Globus pallidus (tissue), 1 donor: ENCODE data around the gene ADGRD1.
"Not testable (repeated sequence)": the region's sequence is repeated elsewhere in the genome, so short reads cannot be mapped to it uniquely, and the experiment has no call there.

Source experiments
- DNase-seq: peaks from one replicate; pipeline ENCODE4 v3.0.0-alpha.2; 2015; ENCODE audit warnings: low spot score

Gene ADGRD1

DNA sequence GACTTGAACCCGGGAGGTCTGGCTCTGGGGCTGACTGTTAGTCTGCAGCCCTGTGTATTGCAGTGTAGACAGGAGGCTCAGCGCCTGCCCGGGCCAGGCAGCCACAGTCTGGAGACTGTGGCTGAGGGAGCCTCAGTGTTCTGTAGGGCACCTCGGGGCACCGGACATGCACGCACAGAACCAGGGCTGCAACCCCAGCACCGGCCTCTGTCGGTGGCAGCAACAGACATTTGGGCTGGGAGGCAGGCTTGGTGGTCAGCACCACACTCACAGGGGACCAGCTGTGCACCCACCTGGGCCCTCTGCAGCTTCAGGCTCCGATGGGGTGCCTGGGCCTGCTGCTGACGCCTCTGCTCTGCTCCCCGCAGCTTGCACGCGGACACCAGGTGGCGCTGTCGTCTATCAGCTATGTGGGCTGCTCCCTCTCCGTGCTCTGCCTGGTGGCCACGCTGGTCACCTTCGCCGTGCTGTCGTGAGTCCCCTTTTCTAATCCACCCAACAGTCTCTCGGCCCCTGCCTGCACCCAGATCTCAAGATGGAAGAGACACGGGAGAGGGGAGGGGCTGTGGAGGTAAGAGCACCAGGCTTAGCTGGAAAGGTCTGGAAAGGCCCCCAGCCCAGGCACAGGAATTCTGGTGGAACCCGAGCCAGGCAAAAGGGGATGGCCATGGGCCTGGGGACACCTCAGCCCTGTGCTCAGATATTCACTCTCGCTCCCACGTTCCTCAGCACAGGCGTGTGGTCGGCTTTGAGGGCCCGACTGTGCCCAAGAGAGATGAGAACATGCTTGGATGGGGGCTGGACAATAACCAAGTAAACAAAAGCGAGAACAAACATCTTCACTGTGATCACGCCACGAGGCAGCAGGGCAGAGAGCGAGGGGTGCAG, 151.0 kb downstream of the ADGRD1 start:
- peak; percentile 66 for DNase-seq

DNA sequence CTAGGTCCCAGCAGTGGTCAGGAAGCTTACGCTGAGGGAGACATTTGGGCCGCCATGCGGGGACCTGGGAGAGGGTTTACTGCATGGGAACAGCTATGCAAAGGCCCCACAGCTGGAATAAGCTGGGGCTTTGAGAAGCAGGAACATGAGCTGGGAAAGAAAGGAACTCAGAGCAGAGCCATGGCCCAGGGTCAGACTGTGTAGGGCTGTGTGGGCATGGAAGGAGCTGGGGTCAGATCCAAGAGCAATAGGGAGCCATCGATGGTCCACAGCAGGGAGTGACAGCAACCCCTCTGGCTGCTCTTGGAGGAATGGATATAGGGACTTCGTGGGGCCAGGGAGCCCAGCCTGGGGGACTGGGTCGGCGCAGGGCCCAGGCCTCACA, 151.6 kb downstream of the ADGRD1 start:
- DNase-seq = no peak

DNA sequence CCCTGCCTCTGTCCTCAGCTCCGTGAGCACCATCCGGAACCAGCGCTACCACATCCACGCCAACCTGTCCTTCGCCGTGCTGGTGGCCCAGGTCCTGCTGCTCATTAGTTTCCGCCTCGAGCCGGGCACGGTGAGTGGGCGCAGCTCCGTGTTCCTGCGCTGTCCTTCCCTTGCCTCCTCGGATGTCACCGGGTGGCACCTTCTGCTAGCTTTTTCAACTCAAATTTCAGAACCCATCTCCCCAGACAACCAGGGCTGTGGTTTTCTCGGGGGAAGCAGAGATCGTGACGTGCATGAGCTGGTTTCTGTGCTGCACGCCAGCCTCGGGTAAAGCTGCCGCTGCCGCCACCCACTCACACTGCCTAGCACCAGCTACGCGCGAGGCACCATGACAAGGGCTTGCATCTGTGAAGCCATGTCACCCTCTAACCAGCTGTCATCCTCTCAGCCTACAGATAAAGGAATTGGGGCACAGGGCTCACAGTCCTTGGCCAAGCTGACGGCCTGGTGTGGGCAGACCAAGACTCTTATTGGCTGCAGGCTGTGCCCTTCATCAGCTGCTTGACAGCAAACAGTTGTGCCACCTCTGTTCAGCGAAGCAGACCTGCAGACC, 152.1 kb downstream of the ADGRD1 start:
- DNase-seq = no peak

DNA sequence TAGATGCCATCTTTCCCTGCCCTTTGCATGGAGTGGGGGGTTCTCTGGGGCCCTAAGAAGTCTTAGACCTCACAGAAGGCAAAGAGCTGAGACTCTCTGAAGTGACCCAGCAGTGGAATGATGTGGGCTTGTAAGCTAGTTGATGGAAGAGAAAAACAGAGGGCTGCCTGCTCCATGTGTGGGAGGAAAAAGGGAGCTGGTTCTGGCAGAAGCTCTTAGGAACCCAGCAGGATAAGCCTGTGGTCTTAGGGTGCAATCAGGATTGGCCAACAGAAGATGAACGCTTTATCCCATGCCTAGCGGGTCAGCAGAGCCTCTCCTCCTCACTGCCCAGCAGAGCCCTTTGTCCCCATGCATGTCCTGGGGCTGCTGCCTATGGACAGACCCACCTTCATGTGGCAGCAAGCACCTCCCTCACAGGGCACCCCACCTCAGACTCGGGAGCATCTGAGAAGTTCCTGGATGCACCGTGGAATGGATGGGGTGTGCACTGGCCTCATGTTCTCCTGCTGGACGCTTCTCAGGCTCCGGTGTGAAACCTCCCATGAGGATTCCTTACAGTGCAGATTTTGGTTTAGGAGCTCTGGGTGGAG, 152.7 kb downstream of the ADGRD1 start:
- no peak for DNase-seq

DNA sequence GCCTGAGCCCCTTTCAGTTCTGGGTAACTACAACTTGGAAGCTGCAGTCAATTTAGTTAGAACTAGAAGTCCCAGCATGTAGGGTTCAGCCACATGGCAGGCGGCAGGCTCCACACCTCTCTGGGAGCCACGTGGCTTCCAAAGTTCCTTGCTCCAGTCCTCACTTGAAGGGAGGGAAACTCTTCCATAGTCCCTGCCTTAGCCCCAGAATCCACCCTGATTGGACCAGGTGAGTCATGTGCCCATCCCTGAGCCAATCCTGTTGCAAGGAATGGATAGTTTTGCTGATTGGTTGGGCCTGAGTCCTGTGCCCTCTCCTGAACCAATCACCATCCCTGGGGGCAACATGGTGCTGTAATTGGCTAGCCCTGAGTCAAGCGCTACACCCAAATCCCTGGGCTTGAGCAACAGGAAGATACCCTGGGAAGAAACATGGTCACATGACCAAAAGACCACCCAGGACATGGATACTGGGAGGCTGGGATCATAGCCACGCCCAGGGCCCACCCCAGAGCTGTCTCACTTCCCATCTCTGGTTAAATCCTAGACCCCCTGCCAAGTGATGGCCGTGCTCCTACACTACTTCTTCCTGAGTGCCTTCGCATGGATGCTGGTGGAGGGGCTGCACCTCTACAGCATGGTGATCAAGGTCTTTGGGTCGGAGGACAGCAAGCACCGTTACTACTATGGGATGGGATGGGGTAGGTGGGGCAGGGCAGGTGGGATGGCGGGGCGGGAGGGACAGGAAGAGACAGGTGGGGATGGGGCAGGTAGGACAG, 154.7 kb downstream of the ADGRD1 start:
- DNase-seq = no peak

DNA sequence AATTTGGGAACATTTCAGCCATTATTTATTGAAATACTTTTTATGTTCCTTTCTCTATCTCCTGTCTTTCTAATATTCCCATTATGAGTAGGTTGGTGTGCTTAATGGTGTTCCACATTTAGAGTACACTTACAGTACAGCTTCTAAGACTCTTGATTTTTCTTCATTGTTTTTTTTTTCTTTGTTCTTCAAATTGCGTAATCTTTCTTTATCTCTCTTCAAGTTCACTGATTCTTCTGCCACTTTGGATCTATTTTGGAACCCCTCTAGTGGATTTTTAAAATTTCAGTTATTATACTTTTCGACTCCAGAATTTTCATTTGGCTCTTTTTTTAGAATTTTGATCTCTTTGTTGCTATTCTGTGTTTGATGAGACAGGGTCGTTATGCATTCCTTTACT, 157.7 kb downstream of the ADGRD1 start:
- DNase-seq = no peak

DNA sequence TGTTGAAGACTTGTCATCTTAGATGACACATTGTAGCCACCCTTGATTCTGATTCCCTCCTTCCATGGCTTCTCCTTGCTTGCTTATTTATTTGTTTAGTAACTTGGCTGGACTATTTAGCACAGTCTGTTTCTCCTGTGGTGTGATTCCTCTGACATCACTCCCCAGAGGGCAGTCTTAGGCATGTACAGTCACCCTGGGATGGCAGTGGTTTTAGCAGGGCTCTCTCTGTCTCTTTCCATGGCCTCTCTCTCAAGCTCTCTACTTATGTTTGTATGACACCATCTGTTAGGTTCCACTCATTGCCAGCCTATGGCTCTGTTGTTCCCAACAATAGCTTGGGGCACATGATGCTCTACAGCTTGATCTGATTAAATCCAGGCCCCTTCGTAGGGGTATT, 158.3 kb downstream of the ADGRD1 start:
- no peak for DNase-seq

DNA sequence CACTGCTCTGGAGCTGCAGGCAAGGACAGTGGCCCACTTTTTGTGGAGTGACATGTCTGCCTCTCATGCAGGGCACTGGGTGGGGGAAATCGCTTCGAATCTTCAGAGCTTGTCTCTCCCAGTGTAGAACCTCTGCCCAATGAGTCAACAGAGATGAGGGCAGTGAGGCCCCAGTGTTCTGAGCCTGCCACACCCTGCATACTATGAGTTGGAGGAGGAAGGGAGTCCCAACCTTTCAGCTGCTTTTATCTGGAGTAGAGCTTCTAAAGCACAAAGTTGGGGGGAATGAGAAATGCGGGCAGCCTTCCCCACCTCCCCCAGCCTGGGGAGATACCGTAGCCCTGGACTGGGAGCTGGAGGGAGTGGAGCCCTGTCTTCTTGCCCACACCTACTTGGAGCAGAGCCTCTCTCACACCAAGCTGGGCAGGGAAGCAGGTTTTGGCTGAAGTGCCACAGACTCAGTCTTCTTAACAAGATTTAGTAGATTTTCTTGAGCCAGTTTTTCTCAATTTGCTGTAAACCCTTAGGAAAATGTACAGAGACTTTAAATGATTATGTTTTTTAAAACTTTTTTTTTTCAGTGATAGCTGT, 159.1 kb downstream of the ADGRD1 start:
- DNase-seq = no peak

DNA sequence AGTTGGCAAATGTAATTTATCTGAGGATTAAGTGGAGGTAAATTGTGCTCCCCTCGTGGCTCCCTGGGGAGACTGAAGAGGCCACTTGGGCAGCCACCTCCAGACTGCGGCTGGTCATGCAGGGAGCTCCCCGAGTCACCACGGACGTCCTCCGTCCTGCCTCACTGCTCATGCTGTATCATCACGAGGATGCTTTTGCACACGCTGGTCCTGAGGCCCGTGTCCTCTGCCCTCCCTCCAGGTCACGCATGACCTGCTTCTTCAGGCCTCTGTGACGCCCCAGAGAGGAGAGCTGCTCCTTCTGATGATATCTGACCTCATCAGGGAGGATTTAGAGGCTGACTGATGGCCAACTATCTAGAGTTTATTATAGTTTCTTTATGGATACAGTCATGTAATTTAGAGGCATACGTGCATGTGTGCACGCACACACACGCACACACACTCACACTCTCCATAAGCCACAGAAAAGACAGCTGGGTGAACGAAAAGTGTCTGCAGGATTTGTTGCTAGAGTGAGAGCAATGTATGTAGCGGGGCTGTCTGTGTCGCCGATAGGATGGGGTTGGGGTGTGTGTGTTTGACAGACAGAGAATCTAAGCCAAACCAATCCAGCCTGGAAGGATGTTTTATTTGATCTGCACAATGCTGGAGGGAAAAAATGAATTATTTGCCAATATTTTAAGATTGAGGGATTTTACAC, 160.0 kb downstream of the ADGRD1 start:
- no peak for DNase-seq

DNA sequence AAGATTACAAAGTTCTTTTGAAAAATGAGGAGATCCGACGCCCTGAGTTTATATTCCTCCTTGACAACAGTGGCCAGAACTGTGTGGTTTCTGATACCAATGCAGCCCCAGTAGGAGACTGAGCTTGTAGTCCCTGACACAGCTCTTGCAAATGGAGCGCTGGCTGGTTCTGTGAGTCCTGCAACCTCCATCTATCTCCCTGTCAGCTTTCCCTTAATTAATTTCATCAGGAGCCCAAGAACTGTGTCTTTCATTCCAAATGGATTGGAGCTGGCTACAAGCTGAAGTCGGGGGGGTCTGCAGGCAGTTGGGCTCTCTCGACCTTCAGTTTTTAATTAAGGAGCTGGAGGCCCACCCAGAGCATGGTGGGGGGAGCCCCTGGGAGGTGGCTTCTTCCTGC, 160.6 kb downstream of the ADGRD1 start:
- no peak for DNase-seq

DNA sequence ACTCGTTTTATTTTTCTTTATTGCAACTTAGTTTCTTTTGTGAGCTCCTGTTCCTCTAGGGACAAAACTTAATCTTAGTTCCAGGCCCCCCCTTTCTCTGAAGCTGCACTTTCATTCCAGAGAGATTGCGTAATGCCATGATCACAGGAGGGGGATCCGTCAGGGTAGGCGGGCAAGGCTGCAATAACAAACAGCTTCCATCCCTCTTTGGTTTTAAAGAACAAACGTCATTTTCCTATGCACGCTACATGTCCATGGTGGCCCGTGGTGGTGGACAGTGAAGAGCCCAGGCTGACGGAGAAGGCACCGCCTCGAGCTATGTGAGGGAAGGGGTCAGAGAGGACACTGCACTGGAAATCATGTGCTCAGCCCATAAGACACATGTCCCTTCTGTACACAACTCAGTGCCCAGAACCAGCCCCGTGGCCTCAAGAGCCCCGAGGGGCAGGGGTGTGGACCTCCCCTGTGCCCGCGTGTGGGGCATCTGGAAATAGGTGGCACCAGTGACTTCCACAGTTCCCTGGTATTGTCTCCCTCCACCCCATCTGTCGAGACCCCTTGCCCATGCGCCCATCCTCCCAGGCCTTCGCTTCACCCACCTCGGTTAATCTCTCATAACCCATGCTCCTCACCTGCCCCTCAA, 161.4 kb downstream of the ADGRD1 start:
- DNase-seq = no peak

DNA sequence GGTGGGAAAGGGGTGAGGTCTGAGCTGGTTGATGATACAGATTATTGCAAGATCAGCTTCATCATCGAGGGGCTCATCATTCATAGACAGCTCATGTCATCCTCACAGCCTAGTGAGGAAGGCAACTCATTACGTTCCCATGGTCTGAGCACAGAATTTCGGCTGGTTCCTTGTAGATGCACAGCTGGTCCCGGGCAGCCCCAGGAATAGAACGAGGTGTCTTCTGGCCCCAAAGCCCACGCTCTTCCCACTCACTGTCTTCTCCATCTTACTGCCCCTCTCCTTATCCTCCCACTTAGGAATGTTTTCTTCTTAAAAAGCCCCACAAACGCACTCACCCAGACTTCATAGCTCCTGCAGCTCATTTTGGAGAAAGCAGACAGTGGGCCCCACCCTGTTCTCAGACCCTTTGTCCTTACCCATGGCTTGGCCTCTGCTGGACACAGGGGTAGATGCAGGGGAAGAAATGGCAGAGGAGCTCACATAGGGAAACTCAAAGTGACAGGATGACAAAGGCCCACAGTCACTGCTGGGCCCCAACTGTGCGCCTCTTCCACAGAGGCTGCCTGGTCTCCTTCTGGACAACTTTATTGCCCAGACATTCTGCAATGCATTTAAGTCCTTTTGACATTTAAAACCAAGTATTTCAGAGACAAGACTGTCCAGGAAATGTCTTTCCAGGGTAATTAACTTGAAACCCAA, 162.2 kb downstream of the ADGRD1 start:
- DNase-seq = no peak

DNA sequence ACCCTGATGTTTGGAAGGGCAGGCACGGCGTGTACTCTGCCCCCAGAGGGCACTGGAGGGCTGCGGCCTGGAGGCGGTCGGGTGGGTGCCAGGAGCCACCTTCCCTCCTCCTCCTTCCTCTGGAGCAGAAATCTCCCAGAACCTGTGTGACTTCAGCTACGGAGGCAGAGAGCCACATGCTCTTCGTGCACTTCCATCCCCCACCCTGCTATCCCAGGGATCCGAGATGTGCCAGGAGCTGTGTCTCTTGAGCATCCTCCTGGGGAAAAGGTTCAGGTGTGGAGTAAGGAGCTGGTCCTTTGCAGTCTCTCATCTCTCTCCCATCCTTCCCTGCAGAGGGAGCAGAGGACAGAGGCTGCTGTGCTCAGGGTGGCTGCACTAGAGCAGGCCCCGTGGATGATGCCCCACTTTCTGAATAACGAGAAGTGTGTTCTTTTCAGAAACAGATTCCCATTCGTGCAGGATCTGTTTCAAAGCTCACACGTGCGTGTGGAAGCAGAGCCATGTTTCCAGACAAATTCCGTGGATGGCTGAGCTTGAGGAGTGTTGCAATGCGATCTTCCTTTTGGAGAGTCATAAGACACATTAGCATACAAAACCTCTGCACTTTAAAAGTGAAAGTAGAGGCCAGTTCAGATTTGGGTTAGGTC, 162.9 kb downstream of the ADGRD1 start:
- no peak for DNase-seq

DNA sequence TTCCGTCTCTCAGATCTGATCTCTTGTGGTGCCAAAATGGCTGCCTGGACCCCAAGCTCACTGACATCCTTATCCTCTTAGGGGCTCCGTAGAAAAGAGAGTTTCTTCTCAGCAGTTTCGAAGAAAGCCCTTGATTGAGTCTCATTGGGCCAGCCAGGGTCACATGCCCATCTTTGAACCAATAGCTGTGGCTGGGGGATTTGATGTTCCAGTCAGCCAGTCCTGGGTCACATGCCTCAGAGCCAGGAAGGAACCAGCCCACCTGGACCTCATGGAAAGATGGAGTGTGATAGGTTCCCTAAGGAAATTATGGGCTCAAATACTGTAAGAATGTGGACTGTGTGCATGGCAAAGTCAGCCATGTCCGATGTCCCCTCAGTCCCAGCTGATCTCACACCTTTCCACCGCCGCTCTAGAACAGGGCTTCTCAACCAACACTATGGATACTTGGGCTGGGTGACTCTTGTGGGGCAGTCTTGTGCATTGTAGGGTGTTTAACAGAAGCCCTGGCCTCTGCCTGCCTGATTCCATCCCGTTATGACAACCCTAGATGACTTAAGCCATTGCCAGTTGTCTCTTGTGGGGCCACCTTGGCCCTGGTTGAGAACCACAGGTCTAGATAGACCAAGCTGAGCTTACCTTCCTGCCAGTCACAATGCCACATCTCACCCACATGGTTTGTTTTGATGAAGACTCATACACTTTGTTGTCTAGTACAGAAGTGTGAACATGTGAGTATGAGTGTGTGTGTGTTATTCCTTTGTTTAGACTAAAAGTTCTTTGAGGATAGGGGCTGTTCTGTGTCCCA, 163.9 kb downstream of the ADGRD1 start:
- no peak for DNase-seq

DNA sequence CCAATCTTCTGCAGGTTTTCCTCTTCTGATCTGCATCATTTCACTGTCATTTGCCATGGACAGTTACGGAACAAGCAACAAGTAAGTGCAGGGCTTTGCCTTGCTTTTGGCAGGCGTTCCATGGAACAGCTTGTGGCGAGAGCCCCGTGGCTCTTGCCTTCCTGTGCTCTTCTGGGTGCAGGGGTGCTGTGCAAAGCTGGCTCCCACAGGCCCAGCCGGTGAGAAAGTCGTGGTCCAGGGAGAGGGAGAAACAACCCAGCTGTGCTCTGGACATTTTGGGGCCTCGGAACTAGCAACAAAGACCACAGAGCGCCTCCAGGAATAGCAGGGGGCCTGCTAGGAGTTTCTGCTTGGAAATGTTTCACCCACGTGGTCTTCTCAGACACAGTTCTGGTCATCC, 164.7 kb downstream of the ADGRD1 start:
- no peak for DNase-seq

DNA sequence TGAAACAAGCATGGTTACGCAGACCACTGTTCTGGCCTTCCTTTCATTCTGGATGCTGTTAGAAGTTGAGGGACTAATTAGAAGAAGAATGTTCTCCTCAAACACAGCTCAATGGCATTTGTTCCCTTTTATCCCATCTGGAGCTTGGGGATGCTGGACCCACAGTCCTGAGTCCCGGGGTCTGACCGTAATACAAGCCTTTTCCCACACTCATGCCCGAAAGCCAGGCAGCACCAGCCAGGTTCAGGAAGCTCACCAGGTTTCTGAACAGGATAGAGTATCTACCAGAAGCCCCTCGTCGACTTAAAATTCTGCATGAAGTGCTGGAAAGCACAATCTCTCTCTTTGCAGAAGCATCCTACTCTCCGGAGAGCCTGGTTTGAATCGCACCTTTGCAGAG, 165.6 kb downstream of the ADGRD1 start:
- DNase-seq = not testable (repeated sequence)

DNA sequence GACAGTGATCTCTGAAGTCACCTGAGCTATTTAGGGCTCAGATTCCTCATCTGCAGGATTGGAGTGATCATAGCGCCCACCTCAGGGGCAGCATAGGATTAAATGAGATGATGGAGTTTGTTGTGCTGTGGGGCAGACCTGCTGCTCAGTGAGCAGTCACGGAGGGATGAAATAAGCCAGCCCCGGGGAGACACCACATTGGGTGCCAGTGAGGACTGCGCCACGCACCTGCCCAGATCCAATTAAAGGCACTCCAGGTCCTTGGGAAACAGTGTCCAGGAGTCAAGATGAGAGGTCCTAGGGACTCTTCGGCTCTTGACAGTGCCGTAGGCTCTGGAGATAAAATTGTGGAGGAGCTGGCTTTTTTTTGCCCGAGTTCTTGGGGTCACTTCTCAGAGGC, 166.2 kb downstream of the ADGRD1 start:
- no peak for DNase-seq

DNA sequence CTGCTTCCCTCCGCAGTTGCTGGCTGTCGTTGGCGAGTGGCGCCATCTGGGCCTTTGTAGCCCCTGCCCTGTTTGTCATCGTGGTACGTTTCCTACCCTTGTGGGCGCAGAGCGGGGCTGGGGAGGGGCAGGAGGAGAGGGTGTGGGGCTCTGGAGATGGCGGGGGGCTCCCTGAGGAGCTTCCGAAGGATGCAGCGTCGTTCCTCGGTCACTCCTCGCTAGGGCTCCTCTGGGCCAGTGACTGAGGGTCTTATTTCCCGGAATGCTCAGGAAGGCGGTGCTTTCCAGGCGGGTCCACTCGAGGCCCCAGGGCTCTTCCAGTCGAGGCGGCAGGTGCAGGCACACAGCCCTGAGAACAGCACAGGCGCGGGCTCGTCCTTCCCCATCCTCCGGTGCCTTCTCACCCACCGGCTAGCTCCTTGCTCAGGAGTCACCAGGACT, 167.1 kb downstream of the ADGRD1 start:
- no peak for DNase-seq
